HG02885 (cell line): Measurements from ENCODE around the gene KIAA0513.
"Not testable (repeated sequence)": the region's sequence is repeated elsewhere in the genome, so short reads cannot be mapped to it uniquely, and the experiment has no call there.

ENCODE experiments used
- ATAC-seq: cut with Tn5 transposase; IDR thresholded peaks from one replicate; pipeline ENCODE4 v1.9.1; 2021; ENCODE audit warnings: mild to moderate bottlenecking; ENCODE audit not compliant: unreplicated experiment, poor library complexity

The KIAA0513 gene

GRCh38 chr16:85103114-85104079 lies 75.8 kb downstream of the KIAA0513 start:
- ATAC-seq: peak; percentile 43

- ATAC-seq: no peak
These were observed 76.6 kb downstream of the KIAA0513 start for GRCh38 chr16:85104147-85104546.

GRCh38 chr16:85104821-85105391 lies 77.3 kb downstream of the KIAA0513 start:
- ATAC-seq: no peak

GRCh38 chr16:85105475-85105874 lies 77.9 kb downstream of the KIAA0513 start:
- ATAC-seq: no peak

GRCh38 chr16:85107083-85107482 lies 79.5 kb downstream of the KIAA0513 start:
- no peak for ATAC-seq

GRCh38 chr16:85107532-85107931 lies 79.9 kb downstream of the KIAA0513 start:
- ATAC-seq: no peak

- ATAC-seq: no peak
These were observed 82.5 kb downstream of the KIAA0513 start for GRCh38 chr16:85110105-85110504.

GRCh38 chr16:85111184-85111583 lies 83.6 kb downstream of the KIAA0513 start:
- no peak for ATAC-seq

GRCh38 chr16:85112364-85112763 lies 84.8 kb downstream of the KIAA0513 start, which contains the start of gene CIBAR2:
Gene CIBAR2 (minus strand): TSS chr16:85112472. CDS start chr16:85112352, 120 bp downstream.
- no peak for ATAC-seq

GRCh38 chr16:85113168-85113733 lies 85.7 kb downstream of the KIAA0513 start:
- ATAC-seq: no peak

- ATAC-seq: no peak
These were observed 86.3 kb downstream of the KIAA0513 start for GRCh38 chr16:85113913-85114312.

GRCh38 chr16:85114909-85115567 lies 87.4 kb downstream of the KIAA0513 start:
- ATAC-seq: no peak

GRCh38 chr16:85117418-85117817 lies 89.8 kb downstream of the KIAA0513 start:
- no peak for ATAC-seq

GRCh38 chr16:85120006-85120340 lies 92.4 kb downstream of the KIAA0513 start:
- no peak for ATAC-seq

GRCh38 chr16:85123441-85123840 lies 95.8 kb downstream of the KIAA0513 start:
- not testable (repeated sequence) for ATAC-seq

- ATAC-seq: no peak
These were observed 96.5 kb downstream of the KIAA0513 start for GRCh38 chr16:85123891-85124635.

- ATAC-seq: no peak
These were observed 97.2 kb downstream of the KIAA0513 start for GRCh38 chr16:85124636-85125346.

GRCh38 chr16:85125570-85126393 lies 98.2 kb downstream of the KIAA0513 start:
- ATAC-seq: no peak

GRCh38 chr16:85126394-85126704 lies 98.8 kb downstream of the KIAA0513 start:
- ATAC-seq: no peak
